SK-N-MC (cell line): Measurements from ENCODE around the gene ZNF691.

Experiments used
- EZH2 ChIP-seq: fragments of 200-600 bp; sonication (generic); IDR thresholded peaks from one replicate; pipeline ENCODE4 v1.6.1; 2017; ENCODE audit warnings: antibody characterized with exemption
- FOXP2 ChIP-seq: optimal IDR thresholded peaks from 2 replicates; pipeline ENCODE3; 2011; ENCODE audit warnings: mild to moderate bottlenecking, moderate library complexity; ENCODE audit not compliant: insufficient read depth; ENCODE audit errors: extremely low read length, control extremely low read depth
- POLR2AphosphoS5 ChIP-seq: IDR thresholded peaks from 2 replicates; pipeline ENCODE4 v1.6.1; 2012; ENCODE audit warnings: mild to moderate bottlenecking, low read depth, low read length, borderline replicate concordance

DNA sequence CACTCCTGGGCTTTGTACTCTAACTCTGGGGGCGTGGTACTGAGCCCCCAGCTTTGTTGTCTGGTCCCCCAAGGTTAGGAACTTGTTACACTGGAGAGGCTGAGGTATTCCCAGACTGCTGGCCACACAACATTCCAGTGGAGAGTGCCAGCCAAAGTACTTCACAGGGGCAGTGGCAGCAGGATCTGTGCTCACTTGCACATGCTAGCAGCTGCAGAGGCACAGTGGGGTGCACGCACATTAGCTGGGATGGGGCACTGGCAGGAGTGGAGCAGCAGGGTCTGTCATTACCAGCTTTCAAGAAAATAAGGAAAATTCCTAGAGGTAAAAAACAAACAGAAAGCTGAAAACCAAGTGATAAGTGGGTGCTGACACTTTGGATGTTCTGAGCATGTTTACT is 31.0 kb downstream of the ZNF691 start:
- TF ChIP-seq POLR2AphosphoS5 = no peak
- TF ChIP-seq EZH2 = no peak
- no peak for TF ChIP-seq FOXP2
